OCI-LY3 (cell line): ENCODE data around the gene ARHGEF10L.

Experiments
- EZH2phosphoT487 ChIP-seq: fragments of 200-600 bp; shearing (Covaris generic); IDR thresholded peaks from 2 replicates; pipeline ENCODE4 v1.6.1; 2018; ENCODE audit warnings: antibody characterized with exemption, mixed run types, low read depth
- TF ChIP-seq, protein P1 (sequence below): fragments of 200-600, 300-600 bp; sonication (generic); IDR thresholded peaks from 2 replicates; pipeline ENCODE4 v1.5.1; 2014; ENCODE audit warnings: antibody characterized with exemption, low read length, low read depth

GRCh38 chr1:17531343-17531681, 8.2 kb upstream of the ARHGEF10L start:
- TF ChIP-seq, protein P1, sequence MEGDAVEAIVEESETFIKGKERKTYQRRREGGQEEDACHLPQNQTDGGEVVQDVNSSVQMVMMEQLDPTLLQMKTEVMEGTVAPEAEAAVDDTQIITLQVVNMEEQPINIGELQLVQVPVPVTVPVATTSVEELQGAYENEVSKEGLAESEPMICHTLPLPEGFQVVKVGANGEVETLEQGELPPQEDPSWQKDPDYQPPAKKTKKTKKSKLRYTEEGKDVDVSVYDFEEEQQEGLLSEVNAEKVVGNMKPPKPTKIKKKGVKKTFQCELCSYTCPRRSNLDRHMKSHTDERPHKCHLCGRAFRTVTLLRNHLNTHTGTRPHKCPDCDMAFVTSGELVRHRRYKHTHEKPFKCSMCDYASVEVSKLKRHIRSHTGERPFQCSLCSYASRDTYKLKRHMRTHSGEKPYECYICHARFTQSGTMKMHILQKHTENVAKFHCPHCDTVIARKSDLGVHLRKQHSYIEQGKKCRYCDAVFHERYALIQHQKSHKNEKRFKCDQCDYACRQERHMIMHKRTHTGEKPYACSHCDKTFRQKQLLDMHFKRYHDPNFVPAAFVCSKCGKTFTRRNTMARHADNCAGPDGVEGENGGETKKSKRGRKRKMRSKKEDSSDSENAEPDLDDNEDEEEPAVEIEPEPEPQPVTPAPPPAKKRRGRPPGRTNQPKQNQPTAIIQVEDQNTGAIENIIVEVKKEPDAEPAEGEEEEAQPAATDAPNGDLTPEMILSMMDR: no peak
- TF ChIP-seq EZH2phosphoT487: no peak
